ENCODE results near the gene KLF3. TPM values are rescaled to one million over a fixed set of nuclear protein-coding genes. Genes with fewer than 3 reads are reported as not detected.

Gene KLF3
- total and polyA plus RNA-seq, 2 donors from 2014 or later: 9.3 to 87.7 TPM

- FAIRE-seq: no peak
- Histone ChIP-seq H3K4me3 (ENCODE audit: low read length in 3 of 3) (no peak overlapping the region), H3K36me3 (ENCODE audit: control insufficient read depth in 2 of 3, insufficient read depth in 3 of 3, low read length in 3 of 3) (no peaks in the 10 kb centered on the region), H3K27me3 (ENCODE audit: control insufficient read depth, insufficient read depth, low read length) (no peaks in the 10 kb centered on the region), H3K9me3 (ENCODE audit: control insufficient read depth in 2 of 3, insufficient read depth in 1 of 3, low read length in 3 of 3) (no peaks in the 10 kb centered on the region), H3K27ac (ENCODE audit: low read depth in 2 of 2, low read length in 2 of 2) (no peak overlapping the region), H3K9ac (ENCODE audit: low read length in 3 of 3) (no peak overlapping the region), H3K4me1 (ENCODE audit: control insufficient read depth in 2 of 3, insufficient read depth in 2 of 3, low read depth in 1 of 3, low read length in 3 of 3) (no peaks in the 10 kb centered on the region)
- intact Hi-C loops (cut with DNase I): no loop called here
- DNase-seq: no peak
- no peak for TF ChIP-seq CTCF (IDR thresholded peaks at IDR 0.05; ENCODE audit: borderline replicate concordance, extremely low read depth, insufficient read depth)
Observed at GRCh38 chr4:38716256-38716655, 52.3 kb downstream of the KLF3 start.

- H3K4me1 ChIP-seq (ENCODE audit: control insufficient read depth in 2 of 3, insufficient read depth in 2 of 3, low read depth in 1 of 3, low read length in 3 of 3): no peaks in the 10 kb centered on the region
- no peak overlapping the region for H3K9ac ChIP-seq (ENCODE audit: low read length in 3 of 3)
- no peak overlapping the region for H3K27ac ChIP-seq (ENCODE audit: low read depth in 2 of 2, low read length in 2 of 2)
- no peaks in the 10 kb centered on the region for H3K36me3 ChIP-seq (ENCODE audit: control insufficient read depth in 2 of 3, insufficient read depth in 3 of 3, low read length in 3 of 3)
- no peaks in the 10 kb centered on the region for H3K9me3 ChIP-seq (ENCODE audit: control insufficient read depth in 2 of 3, insufficient read depth in 1 of 3, low read length in 3 of 3)
- DNase-seq (no peak), FAIRE-seq (no peak)
- intact Hi-C loops (cut with DNase I): no loop called here
- no peaks in the 10 kb centered on the region for H3K27me3 ChIP-seq (ENCODE audit: control insufficient read depth, insufficient read depth, low read length)
- no peak for TF ChIP-seq CTCF (IDR thresholded peaks at IDR 0.05; ENCODE audit: borderline replicate concordance, extremely low read depth, insufficient read depth)
- no peak overlapping the region for H3K4me3 ChIP-seq (ENCODE audit: low read length in 3 of 3)
Observed at GRCh38 chr4:38717604-38718003, 53.6 kb downstream of the KLF3 start.

- Histone ChIP-seq H3K27ac (ENCODE audit: low read depth in 2 of 2, low read length in 2 of 2) (no peak overlapping the region), H3K9ac (ENCODE audit: low read length in 3 of 3) (no peak overlapping the region), H3K4me1 (ENCODE audit: control insufficient read depth in 2 of 3, insufficient read depth in 2 of 3, low read depth in 1 of 3, low read length in 3 of 3) (no peaks in the 10 kb centered on the region), H3K4me3 (ENCODE audit: low read length in 3 of 3) (no peak overlapping the region), H3K36me3 (ENCODE audit: control insufficient read depth in 2 of 3, insufficient read depth in 3 of 3, low read length in 3 of 3) (no peaks in the 10 kb centered on the region), H3K9me3 (ENCODE audit: control insufficient read depth in 2 of 3, insufficient read depth in 1 of 3, low read length in 3 of 3) (no peaks in the 10 kb centered on the region), H3K27me3 (ENCODE audit: control insufficient read depth, insufficient read depth, low read length) (no peaks in the 10 kb centered on the region)
- no peak for DNase-seq
- no peak for FAIRE-seq
- intact Hi-C loops (cut with DNase I): no loop called here
- TF ChIP-seq CTCF (IDR thresholded peaks at IDR 0.05; ENCODE audit: borderline replicate concordance, extremely low read depth, insufficient read depth): no peak
Observed at GRCh38 chr4:38723114-38723513, 59.1 kb downstream of the KLF3 start.

All from kidney (tissue), 14 donors.